CD14-positive monocyte (primary cell): ENCODE measurements around the gene PRDM1. TPM values are rescaled to one million over a fixed set of nuclear protein-coding genes. Genes with fewer than 3 reads are reported as not detected.

Experiments used
- DNase-seq, 3 donors: peaks; one replicate each; pipeline ENCODE4 v3.0.0-alpha.2; 2011 to 2022
- H2AFZ ChIP-seq: 2 replicates; pipeline ENCODE4 v1.6.0; 2012; ENCODE audit warnings: mild to moderate bottlenecking, low read depth, low read length, inconsistent platforms; ENCODE audit not compliant: insufficient read depth, poor library complexity, severe bottlenecking
- H3K27ac ChIP-seq, 2 donors: 1 replicate in 1 of 2; 2 replicates in 1 of 2; pipeline ENCODE4 v1.5.1; 2012 to 2013; ENCODE audit warnings: low read length in 2 of 2, control low read depth in 1 of 2, inconsistent platforms in 1 of 2, low read depth in 1 of 2, mild to moderate bottlenecking in 1 of 2
- H3K27me3 ChIP-seq, 2 donors: one replicate each; pipeline versions ENCODE4 v1.6.0 to v1.6.1; 2011 to 2013; ENCODE audit warnings: low read length in 2 of 2; ENCODE audit not compliant: control insufficient read depth in 2 of 2, insufficient read depth in 2 of 2
- H3K36me3 ChIP-seq, 2 donors: replicated peaks in 1 of 2; 1 replicate in 1 of 2; 2 replicates in 1 of 2; pipeline versions ENCODE4 v1.5.1 to v1.6.1; 2012 to 2013; ENCODE audit warnings: low read length in 2 of 2, control low read depth in 1 of 2, inconsistent platforms in 1 of 2, mild to moderate bottlenecking in 1 of 2; ENCODE audit not compliant: insufficient read depth in 2 of 2, control insufficient read depth in 1 of 2
- H3K4me1 ChIP-seq, 2 donors: 1 replicate in 1 of 2; 2 replicates in 1 of 2; pipeline versions ENCODE4 v1.5.1 to v1.6.1; 2012 to 2013; ENCODE audit warnings: low read length in 2 of 2, control low read depth in 1 of 2, inconsistent platforms in 1 of 2, mild to moderate bottlenecking in 1 of 2, moderate library complexity in 1 of 2; ENCODE audit not compliant: insufficient read depth in 2 of 2, control insufficient read depth in 1 of 2
- H3K4me2 ChIP-seq: replicated peaks from 2 replicates; pipeline ENCODE3; 2012; ENCODE audit warnings: low read length, moderate library complexity, mild to moderate bottlenecking; ENCODE audit not compliant: poor library complexity, severe bottlenecking; ENCODE audit errors: extremely low read depth
- H3K4me3 ChIP-seq, 3 experiments: fragments of 200-600 bp in 1 of 3; sonication (generic) in 1 of 3; replicated peaks in 1 of 3; 1 replicate in 2 of 3; 2 replicates in 1 of 3; pipeline ENCODE4 v1.5.1; 2011 to 2013; ENCODE audit warnings: low read length in 3 of 3, mild to moderate bottlenecking in 3 of 3, control low read depth in 2 of 3, low read depth in 2 of 3, inconsistent platforms in 1 of 3, moderate library complexity in 1 of 3
- H3K79me2 ChIP-seq: 2 replicates; pipeline ENCODE4 v1.6.0; 2012; ENCODE audit warnings: mild to moderate bottlenecking, control low read depth, inconsistent platforms, low read length, moderate library complexity; ENCODE audit not compliant: insufficient read depth
- H3K9ac ChIP-seq: 2 replicates; pipeline ENCODE4 v1.6.0; 2017; ENCODE audit warnings: low read length, mild to moderate bottlenecking; ENCODE audit not compliant: insufficient read depth, poor library complexity, severe bottlenecking
- H3K9me3 ChIP-seq, 2 donors: replicated peaks in 1 of 2; 1 replicate in 1 of 2; 2 replicates in 1 of 2; pipeline versions ENCODE4 v1.5.1 to v1.6.1; 2012 to 2013; ENCODE audit warnings: low read length in 2 of 2, control low read depth in 1 of 2; ENCODE audit not compliant: control insufficient read depth in 1 of 2, insufficient read depth in 1 of 2
- H4K20me1 ChIP-seq: 2 replicates; pipeline ENCODE4 v1.6.0; 2012; ENCODE audit warnings: mild to moderate bottlenecking, low read length, control low read depth, moderate library complexity; ENCODE audit not compliant: insufficient read depth
- H3K27ac Mint-ChIP-seq, 7 donors: one replicate each; pipeline ENCODE4 v1.8.0; 2020; ENCODE audit warnings: mild to moderate bottlenecking in 7 of 7, mixed read lengths in 7 of 7, moderate library complexity in 6 of 7, inconsistent platforms in 2 of 7
- H3K27me3 Mint-ChIP-seq, 3 donors: one replicate each; pipeline ENCODE4 v1.8.0; 2021 to 2022; ENCODE audit warnings: low read depth in 3 of 3, mild to moderate bottlenecking in 3 of 3, mixed read lengths in 3 of 3, moderate library complexity in 3 of 3, inconsistent platforms in 1 of 3
- H3K36me3 Mint-ChIP-seq, 2 donors: one replicate each; pipeline ENCODE4 v1.8.0; 2020; ENCODE audit warnings: mixed read lengths in 2 of 2, inconsistent platforms in 1 of 2, mild to moderate bottlenecking in 1 of 2
- H3K4me1 Mint-ChIP-seq: one replicate; pipeline ENCODE4 v1.8.0; 2020; ENCODE audit warnings: mild to moderate bottlenecking, mixed read lengths
- H3K4me3 Mint-ChIP-seq, 2 donors: one replicate each; pipeline ENCODE4 v1.8.0; 2020; ENCODE audit warnings: mild to moderate bottlenecking in 2 of 2, mixed read lengths in 2 of 2, moderate library complexity in 1 of 2
- H3K9me3 Mint-ChIP-seq, 7 donors: one replicate each; pipeline ENCODE4 v1.8.0; 2020 to 2022; ENCODE audit warnings: mixed read lengths in 7 of 7, mild to moderate bottlenecking in 6 of 7, moderate library complexity in 6 of 7, inconsistent platforms in 2 of 7
- CTCF ChIP-seq: fragments of 200-600 bp; IDR thresholded peaks from one replicate; pipeline ENCODE4 v1.8.0; 2022; ENCODE audit warnings: antibody characterized with exemption, mild to moderate bottlenecking
- WGBS: methylation state at CpG from one replicate; pipeline ENCODE4 v1.1.5; 2013; ENCODE audit warnings: missing lambda C conversion rate; ENCODE audit not compliant: insufficient coverage; 5-methylcytosine and 5-hydroxymethylcytosine counted together
- intact Hi-C, 2 donors: fragments of 100-400 bp; cut with micrococcal nuclease; formaldehyde crosslinking; loops; one replicate each; pipeline versions ENCODE4 v1.15.0 to v1.15.1; 2023
- polyA plus RNA-seq, 3 donors: library from polyadenylated mRNA; depleted of rRNA in 1 of 3; unstranded in 2 of 3; stranded (reverse) in 1 of 3; fragments of 300-500 nt in 2 of 3; fragments of >200 nt in 1 of 3; fragmentation: Illumina TruSeq in 2 of 3; gene quantifications; 1 replicate in 2 of 3; 2 replicates in 1 of 3; pipeline ENCODE4 v1.2.3, GENCODE V29; 2012 to 2021

PRDM1 gene
- polyA plus RNA-seq, 3 donors, result 1.8 to 14.9 (median 5.2) TPM

GRCh38 chr6:106039897-106040592, 46.1 kb upstream of the PRDM1 start:
- no peaks in the 10 kb centered on the region for H3K36me3 ChIP-seq
- Mint-ChIP-seq H3K27ac (no peak overlapping the region), H3K4me3 (no peak overlapping the region), H3K27me3 (peaks cover 2 to 3% (median 3%) of the 10 kb centered on the region in 3 donors), H3K36me3 (peaks cover 0 to 3% of the 10 kb centered on the region in 2 donors), H3K4me1 (no peaks in the 10 kb centered on the region), H3K9me3 (peaks cover 7 to 16% (median 9%) of the 10 kb centered on the region in 7 donors)
- WGBS, result 90% methylated on average over 5 of the region's 6 CpGs
- H2AFZ ChIP-seq, result no peak overlapping the region
- H3K4me2 ChIP-seq, result no peak overlapping the region
- H3K27ac ChIP-seq, result no peak overlapping the region
- TF ChIP-seq CTCF, result no peak
- H3K4me3 ChIP-seq, result no peak overlapping the region
- H3K27me3 ChIP-seq, result no peaks in the 10 kb centered on the region
- H4K20me1 ChIP-seq, result no peaks in the 10 kb centered on the region
- H3K9me3 ChIP-seq, result peaks cover 2 to 6% of the 10 kb centered on the region in 2 donors
- no peak for DNase-seq
- intact Hi-C loops, result no loop called here
- H3K9ac ChIP-seq, result no peak overlapping the region
- no peaks in the 10 kb centered on the region for H3K4me1 ChIP-seq
- H3K79me2 ChIP-seq, result no peaks in the 10 kb centered on the region

GRCh38 chr6:106044151-106044550, 42.0 kb upstream of the PRDM1 start:
- Mint-ChIP-seq H3K36me3 (no peaks in the 10 kb centered on the region), H3K4me3 (no peak overlapping the region), H3K27me3 (peaks cover 2 to 5% (median 3%) of the 10 kb centered on the region in 3 donors), H3K27ac (no peak overlapping the region), H3K9me3 (peaks cover 0 to 1% (median 0%) of the 10 kb centered on the region in 7 donors), H3K4me1 (no peaks in the 10 kb centered on the region)
- Histone ChIP-seq H3K4me1 (no peaks in the 10 kb centered on the region), H2AFZ (no peak overlapping the region), H3K36me3 (no peaks in the 10 kb centered on the region), H3K9me3 (no peaks in the 10 kb centered on the region), H3K27me3 (no peaks in the 10 kb centered on the region), H3K4me2 (no peak overlapping the region), H3K9ac (no peak overlapping the region), H4K20me1 (no peaks in the 10 kb centered on the region), H3K79me2 (no peaks in the 10 kb centered on the region), H3K4me3 (no peak overlapping the region), H3K27ac (no peak overlapping the region)
- WGBS, result 100% methylated on average over 1 of the region's 1 CpG
- no peak for TF ChIP-seq CTCF
- no peak for DNase-seq
- intact Hi-C loops, result no loop called here
